Measurements from ENCODE around the gene MBIP. TPM values are rescaled to one million over a fixed set of nuclear protein-coding genes. Genes with fewer than 3 reads are reported as not detected.

The MBIP gene
- total RNA-seq, 4 donors from 2014 or later: 18.7 to 33.4 (median 28.9) TPM

- no peak for DNase-seq
- TF ChIP-seq, protein P1, sequence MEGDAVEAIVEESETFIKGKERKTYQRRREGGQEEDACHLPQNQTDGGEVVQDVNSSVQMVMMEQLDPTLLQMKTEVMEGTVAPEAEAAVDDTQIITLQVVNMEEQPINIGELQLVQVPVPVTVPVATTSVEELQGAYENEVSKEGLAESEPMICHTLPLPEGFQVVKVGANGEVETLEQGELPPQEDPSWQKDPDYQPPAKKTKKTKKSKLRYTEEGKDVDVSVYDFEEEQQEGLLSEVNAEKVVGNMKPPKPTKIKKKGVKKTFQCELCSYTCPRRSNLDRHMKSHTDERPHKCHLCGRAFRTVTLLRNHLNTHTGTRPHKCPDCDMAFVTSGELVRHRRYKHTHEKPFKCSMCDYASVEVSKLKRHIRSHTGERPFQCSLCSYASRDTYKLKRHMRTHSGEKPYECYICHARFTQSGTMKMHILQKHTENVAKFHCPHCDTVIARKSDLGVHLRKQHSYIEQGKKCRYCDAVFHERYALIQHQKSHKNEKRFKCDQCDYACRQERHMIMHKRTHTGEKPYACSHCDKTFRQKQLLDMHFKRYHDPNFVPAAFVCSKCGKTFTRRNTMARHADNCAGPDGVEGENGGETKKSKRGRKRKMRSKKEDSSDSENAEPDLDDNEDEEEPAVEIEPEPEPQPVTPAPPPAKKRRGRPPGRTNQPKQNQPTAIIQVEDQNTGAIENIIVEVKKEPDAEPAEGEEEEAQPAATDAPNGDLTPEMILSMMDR (IDR thresholded peaks at IDR 0.05): no peak
- no peak for TF ChIP-seq POLR2A (IDR thresholded peaks at IDR 0.05)
- no peaks in the 10 kb centered on the region for H3K9me3 ChIP-seq
- no peaks in the 10 kb centered on the region for H3K36me3 ChIP-seq
- H3K4me3 ChIP-seq: no peak overlapping the region
- intact Hi-C loops (cut with DNase I; ENCODE audit: low total_unique reads): no loop called here
- no peaks in the 10 kb centered on the region for H3K27me3 ChIP-seq
- H3K4me1 ChIP-seq: no peaks in the 10 kb centered on the region
- H3K27ac ChIP-seq: no peak overlapping the region
Measured at GRCh38 chr14:36313898-36314297, 6.5 kb downstream of the MBIP start.

GRCh38 chr14:36313206-36313605 lies 7.2 kb downstream of the MBIP start:
- Histone ChIP-seq H3K27ac (no peak overlapping the region), H3K4me3 (no peak overlapping the region), H3K9me3 (no peaks in the 10 kb centered on the region), H3K4me1 (no peaks in the 10 kb centered on the region), H3K36me3 (no peaks in the 10 kb centered on the region), H3K27me3 (no peaks in the 10 kb centered on the region)
- DNase-seq: no peak
- no peak for TF ChIP-seq POLR2A (IDR thresholded peaks at IDR 0.05)
- TF ChIP-seq, protein P1 (IDR thresholded peaks at IDR 0.05): no peak
- intact Hi-C loops (cut with DNase I; ENCODE audit: low total_unique reads): no loop called here

DNA sequence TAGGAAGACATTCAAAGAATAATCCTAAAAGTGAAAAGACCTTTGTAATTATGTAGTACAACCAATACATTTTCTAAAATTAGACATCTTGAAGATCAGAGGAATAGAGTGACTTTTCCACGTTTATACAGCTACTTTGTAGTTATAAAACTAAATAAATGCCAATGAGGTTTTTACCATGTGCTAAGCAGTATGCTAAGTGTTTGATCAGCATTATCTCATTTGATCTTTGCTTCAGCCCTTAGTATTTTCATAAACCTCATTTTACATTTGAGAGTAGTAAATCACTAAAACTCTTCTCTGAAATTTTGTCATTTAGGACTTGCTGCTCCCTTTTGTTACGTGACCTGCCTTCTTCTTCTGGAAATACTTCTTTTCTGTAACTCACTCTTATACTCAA lies 13.6 kb downstream of the MBIP start:
- H3K27ac ChIP-seq: no peak overlapping the region
- no peaks in the 10 kb centered on the region for H3K36me3 ChIP-seq
- TF ChIP-seq POLR2A (IDR thresholded peaks at IDR 0.05): no peak
- TF ChIP-seq, protein P1 (IDR thresholded peaks at IDR 0.05): no peak
- DNase-seq: no peak
- intact Hi-C loops (cut with DNase I; ENCODE audit: low total_unique reads): no loop called here
- H3K9me3 ChIP-seq: no peaks in the 10 kb centered on the region
- no peaks in the 10 kb centered on the region for H3K4me1 ChIP-seq
- no peaks in the 10 kb centered on the region for H3K27me3 ChIP-seq
- no peak overlapping the region for H3K4me3 ChIP-seq

GRCh38 chr14:36304895-36305294 lies 15.5 kb downstream of the MBIP start:
- no peak for DNase-seq
- intact Hi-C loops (cut with DNase I; ENCODE audit: low total_unique reads): no loop called here
- H3K4me3 ChIP-seq: no peak overlapping the region
- no peak for TF ChIP-seq POLR2A (IDR thresholded peaks at IDR 0.05)
- TF ChIP-seq, protein P1 (IDR thresholded peaks at IDR 0.05): no peak
- no peaks in the 10 kb centered on the region for H3K9me3 ChIP-seq
- H3K27me3 ChIP-seq: no peaks in the 10 kb centered on the region
- no peaks in the 10 kb centered on the region for H3K4me1 ChIP-seq
- no peak overlapping the region for H3K27ac ChIP-seq
- no peaks in the 10 kb centered on the region for H3K36me3 ChIP-seq

- Histone ChIP-seq H3K4me1 (no peaks in the 10 kb centered on the region), H3K27ac (no peak overlapping the region), H3K9me3 (no peaks in the 10 kb centered on the region), H3K27me3 (no peaks in the 10 kb centered on the region), H3K4me3 (no peak overlapping the region), H3K36me3 (no peaks in the 10 kb centered on the region)
- intact Hi-C loops (cut with DNase I; ENCODE audit: low total_unique reads): no loop called here
- TF ChIP-seq, protein P1 (IDR thresholded peaks at IDR 0.05): no peak
- no peak for TF ChIP-seq POLR2A (IDR thresholded peaks at IDR 0.05)
- DNase-seq: no peak
Measured at GRCh38 chr14:36303960-36304359, 16.5 kb downstream of the MBIP start.
